ENCODE results near the gene NUDT17. TPM values are rescaled to one million over a fixed set of nuclear protein-coding genes. Genes with fewer than 3 reads are reported as not detected.

NUDT17 gene
- total and polyA plus RNA-seq, 4 experiments from 2014 or later: 3.0 to 5.6 (median 3.4) TPM

DNA sequence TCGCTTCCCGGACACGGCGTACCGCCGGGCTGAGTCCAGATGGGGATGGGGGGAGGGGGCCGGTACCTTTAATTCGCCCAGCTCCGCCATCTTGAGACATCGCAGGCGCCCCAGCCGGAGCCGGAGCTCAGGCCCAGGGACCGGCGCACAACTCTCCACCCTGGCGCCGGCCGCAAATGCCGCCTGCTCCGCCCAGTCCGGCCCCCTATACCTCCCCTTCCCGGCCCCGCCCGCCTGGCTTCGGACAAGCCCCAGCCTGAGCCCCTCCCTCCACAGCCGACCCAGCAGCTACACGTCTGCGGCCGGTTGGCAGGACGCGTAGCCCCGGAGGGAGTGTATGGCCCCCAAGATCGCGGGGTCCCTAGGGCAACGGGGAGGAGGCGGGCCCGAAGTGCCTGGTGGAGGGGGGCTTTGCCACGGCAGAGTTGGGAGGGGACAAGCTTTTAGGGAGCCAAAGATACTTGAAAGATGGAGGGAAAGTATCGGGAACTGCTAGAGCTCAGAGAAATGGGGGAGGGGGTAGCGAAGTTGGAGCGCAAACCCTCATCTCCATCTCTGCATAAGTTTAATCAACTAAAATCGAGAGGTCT lies 13.6 kb downstream of the NUDT17 start, which contains the start of gene PIAS3:
TSS of gene PIAS3 (minus strand) at position 181 of the 590 bp plus-strand sequence. CDS start at position 90, 91 bp downstream.
- Mint-ChIP-seq H3K4me1 (peaks cover 8 to 29% (median 19%) of the 10 kb centered on the region in 4 donors), H3K36me3 (peaks cover 15 to 32% of the 10 kb centered on the region in 2 donors), H3K9me3 (no peaks in the 10 kb centered on the region), H3K27ac (peak within 1 kb of the TSS; percentile 89 to 97 (median 90)), H3K4me3 (peak within 1 kb of the TSS; percentile 92 to 97 (median 96)), H3K27me3 (peaks cover 0 to 2% of the 10 kb centered on the region in 2 donors)
- Histone ChIP-seq H3K4me1 (ENCODE audit: insufficient read depth, low read length) (peaks cover 17% of the 10 kb centered on the region), H3K4me3 (ENCODE audit: low read length in 2 of 2) (peak within 1 kb of the TSS; percentile 90 to 96), H3K27me3 (ENCODE audit: insufficient read depth, low read length) (no peaks in the 10 kb centered on the region), H3K36me3 (ENCODE audit: insufficient read depth, low read length) (peaks cover 22% of the 10 kb centered on the region), H3K27ac (ENCODE audit: low read depth, low read length) (peak within 1 kb of the TSS; percentile 74), H3K9me3 (ENCODE audit: control insufficient read depth in 1 of 2, low read length in 2 of 2) (no peaks in the 10 kb centered on the region)
- intact Hi-C loops (cut with micrococcal nuclease): loop anchor here (1.0 to 2.0 kb wide), 7 partner anchors 14 to 176 kb away; partner anchors contain the start of genes ANKRD34A, ANKRD35, NUDT17 and PEX11B
- DNase-seq: peak; percentile 76 to 84 (median 80)
- CTCF ChIA-PET (ENCODE audit: partially characterized antibody): interaction anchor here (0.7 to 12.5 kb wide), 22 partner anchors 10 to 179 kb away, joined by 3 to 199 read pairs (median 5); partner anchors contain the start of genes ANKRD34A, ITGA10, LIX1L and NUDT17
- POLR2A ChIA-PET (ENCODE audit: partially characterized antibody): interaction anchor here (0.6 to 4.7 kb wide), 35 partner anchors 9 to 193 kb away, joined by 3 to 133 read pairs (median 6); partner anchors contain the start of genes ANKRD34A, ANKRD35, LIX1L and NUDT17

DNA sequence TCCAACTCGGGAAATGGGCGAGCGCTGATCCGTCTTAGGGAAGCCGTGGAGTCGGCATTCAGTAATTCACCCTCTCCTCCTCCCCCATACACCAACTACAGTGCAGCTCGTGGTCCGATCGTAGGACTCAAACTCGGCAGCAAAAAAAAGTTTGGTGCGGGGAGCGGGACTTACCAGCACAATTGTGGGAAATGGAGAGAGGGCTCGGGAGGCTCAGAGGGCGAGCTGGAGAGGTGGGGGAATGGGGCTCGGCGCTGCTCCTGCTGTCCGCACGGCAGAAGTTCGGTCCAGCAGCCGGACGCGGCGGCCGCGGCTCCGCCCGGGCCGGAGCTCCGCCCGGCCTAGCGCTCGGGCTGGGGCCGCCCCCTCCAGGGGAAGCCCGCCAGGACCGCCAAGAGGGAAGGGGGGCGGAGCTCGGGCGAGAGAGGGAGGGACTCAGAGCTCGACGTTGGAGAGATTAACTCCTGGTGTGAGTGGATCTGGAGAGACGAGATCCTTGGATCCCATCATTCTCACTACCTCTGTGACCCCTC lies 14.1 kb downstream of the NUDT17 start:
- H3K36me3 ChIP-seq (ENCODE audit: insufficient read depth, low read length): peaks cover 21% of the 10 kb centered on the region
- H3K27me3 ChIP-seq (ENCODE audit: insufficient read depth, low read length): no peaks in the 10 kb centered on the region
- CTCF ChIA-PET (ENCODE audit: partially characterized antibody): interaction anchor here (0.7 to 12.5 kb wide), 19 partner anchors 10 to 178 kb away, joined by 3 to 199 read pairs (median 5); partner anchors contain the start of genes ITGA10, LIX1L, NUDT17 and RBM8A
- H3K4me1 ChIP-seq (ENCODE audit: insufficient read depth, low read length): peaks cover 17% of the 10 kb centered on the region
- no peaks in the 10 kb centered on the region for H3K9me3 ChIP-seq (ENCODE audit: control insufficient read depth in 1 of 2, low read length in 2 of 2)
- DNase-seq: peak; percentile 52 to 84 (median 65)
- Mint-ChIP-seq H3K9me3 (no peaks in the 10 kb centered on the region), H3K36me3 (peaks cover 12 to 26% of the 10 kb centered on the region in 2 donors), H3K4me1 (peaks cover 8 to 29% (median 19%) of the 10 kb centered on the region in 4 donors), H3K4me3 (peak overlapping the region; percentile 92 to 97 (median 96)), H3K27me3 (peaks cover 0 to 2% of the 10 kb centered on the region in 2 donors), H3K27ac (peak overlapping the region; percentile 89 to 96 (median 90))
- POLR2A ChIA-PET (ENCODE audit: partially characterized antibody): interaction anchor here (0.6 to 4.7 kb wide), 35 partner anchors 9 to 394 kb away, joined by 3 to 133 read pairs (median 6); partner anchors contain the start of genes ANKRD34A, ANKRD35, LIX1L and NUDT17
- intact Hi-C loops (cut with micrococcal nuclease): loop anchor here (1.0 to 2.0 kb wide), 6 partner anchors 13 to 105 kb away; partner anchors contain the start of genes ANKRD34A, ANKRD35, NUDT17 and PEX11B
- H3K4me3 ChIP-seq (ENCODE audit: low read length in 2 of 2): peak overlapping the region; percentile 90 to 96
- peak overlapping the region; percentile 74 for H3K27ac ChIP-seq (ENCODE audit: low read depth, low read length)

DNA sequence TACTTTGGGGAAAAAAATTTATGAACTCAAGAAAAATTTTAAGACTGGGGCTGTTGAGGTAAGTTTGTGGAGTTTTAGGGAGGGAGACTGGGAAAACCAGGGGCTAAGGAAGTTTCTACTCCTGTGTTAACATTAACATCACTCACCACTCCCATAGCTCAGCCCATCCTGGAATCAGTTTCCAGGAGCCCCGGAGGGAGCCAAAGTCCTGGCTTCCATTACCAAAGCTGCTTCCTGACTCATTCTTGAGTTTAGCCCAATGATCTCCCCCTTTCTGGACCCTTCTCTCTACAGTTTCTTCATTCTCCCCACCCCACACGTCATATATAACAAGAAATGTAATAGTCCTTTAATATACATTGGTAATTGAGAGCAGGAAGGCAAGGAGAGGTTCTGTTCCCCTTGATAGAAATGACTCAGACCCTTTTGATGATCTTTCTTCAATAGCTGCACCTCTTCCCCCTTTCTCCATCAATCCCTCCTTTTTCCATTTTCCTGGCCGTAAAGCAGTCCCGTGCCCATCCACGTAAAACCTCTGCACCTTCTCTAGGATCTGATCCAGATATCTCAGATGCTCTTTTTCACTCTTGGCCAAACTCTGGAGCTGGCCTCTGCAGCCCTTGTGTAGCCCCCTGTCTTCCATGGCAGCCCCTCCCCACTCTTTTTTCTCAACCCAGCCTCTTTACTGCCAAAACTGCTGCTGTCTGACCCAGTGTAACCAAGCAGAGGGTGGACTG lies 18.0 kb downstream of the NUDT17 start:
- ChIA-PET POLR2A (ENCODE audit: partially characterized antibody) (interaction anchor here (1.9 kb wide), 1 partner anchor 55 kb away, joined by 4 read pairs; the partner anchor contains the start of gene PEX11B), CTCF (ENCODE audit: partially characterized antibody) (interaction anchor here (12.5 kb wide), 1 partner anchor 16 kb away, joined by 199 read pairs; the partner anchor contains the start of gene NUDT17)
- DNase-seq: no peak
- no peak overlapping the region for H3K27ac ChIP-seq (ENCODE audit: low read depth, low read length)
- Mint-ChIP-seq H3K27me3 (peaks cover 0 to 6% of the 10 kb centered on the region in 2 donors), H3K27ac (peak overlapping the region in 1 of 7 donors; percentile 13), H3K4me1 (peaks cover under 1 to 9% (median 7%) of the 10 kb centered on the region in 4 donors), H3K4me3 (no peak overlapping the region), H3K36me3 (peaks cover 0 to under 1% of the 10 kb centered on the region in 2 donors), H3K9me3 (no peaks in the 10 kb centered on the region)
- intact Hi-C loops (cut with micrococcal nuclease): no loop called here
- no peaks in the 10 kb centered on the region for H3K9me3 ChIP-seq (ENCODE audit: control insufficient read depth in 1 of 2, low read length in 2 of 2)
- no peaks in the 10 kb centered on the region for H3K36me3 ChIP-seq (ENCODE audit: insufficient read depth, low read length)
- H3K4me3 ChIP-seq (ENCODE audit: low read length in 2 of 2): no peak overlapping the region
- H3K4me1 ChIP-seq (ENCODE audit: insufficient read depth, low read length): peaks cover 6% of the 10 kb centered on the region
- H3K27me3 ChIP-seq (ENCODE audit: insufficient read depth, low read length): no peaks in the 10 kb centered on the region

DNA sequence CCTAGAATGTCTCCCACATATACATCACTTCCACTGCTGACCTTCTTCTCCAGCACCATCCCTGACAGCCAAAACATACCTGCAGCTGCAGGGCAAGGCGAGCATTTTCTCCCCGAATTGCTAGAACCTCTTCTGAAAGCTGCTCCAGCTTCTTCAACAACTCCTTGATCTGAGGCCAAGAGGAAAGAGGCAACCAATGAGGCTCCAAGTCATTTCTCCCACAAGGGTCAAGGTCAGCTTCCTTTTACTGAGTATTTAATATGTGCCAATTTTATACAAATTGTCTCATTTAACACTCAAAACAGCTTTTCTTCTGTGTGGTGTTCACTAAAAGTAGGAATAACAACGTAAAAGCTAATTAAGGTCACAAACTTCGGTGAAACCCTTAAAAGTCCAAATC lies 22.8 kb downstream of the NUDT17 start:
- POLR2A ChIA-PET (ENCODE audit: partially characterized antibody): interaction anchor here (1.2 kb wide), 1 partner anchor 9 kb away, joined by 3 read pairs; the partner anchor contains the start of gene PIAS3
- Histone ChIP-seq H3K27ac (ENCODE audit: low read depth, low read length) (no peak overlapping the region), H3K9me3 (ENCODE audit: control insufficient read depth in 1 of 2, low read length in 2 of 2) (no peaks in the 10 kb centered on the region), H3K4me1 (ENCODE audit: insufficient read depth, low read length) (peaks cover 14% of the 10 kb centered on the region), H3K36me3 (ENCODE audit: insufficient read depth, low read length) (no peaks in the 10 kb centered on the region), H3K27me3 (ENCODE audit: insufficient read depth, low read length) (no peaks in the 10 kb centered on the region), H3K4me3 (ENCODE audit: low read length in 2 of 2) (no peak overlapping the region)
- Mint-ChIP-seq H3K27ac (no peak overlapping the region), H3K4me3 (no peak overlapping the region), H3K9me3 (peaks cover 0 to 2% (median 0%) of the 10 kb centered on the region in 8 donors), H3K27me3 (peaks cover 0 to 7% of the 10 kb centered on the region in 2 donors), H3K36me3 (no peaks in the 10 kb centered on the region), H3K4me1 (peaks cover 13 to 19% (median 17%) of the 10 kb centered on the region in 4 donors)
- CTCF ChIA-PET (ENCODE audit: partially characterized antibody): interaction anchor here (0.6 to 2.3 kb wide), 3 partner anchors 9 to 78 kb away, joined by 3 to 12 read pairs (median 4); partner anchors contain the start of gene NUDT17
- DNase-seq: no peak
- intact Hi-C loops (cut with micrococcal nuclease): no loop called here

DNA sequence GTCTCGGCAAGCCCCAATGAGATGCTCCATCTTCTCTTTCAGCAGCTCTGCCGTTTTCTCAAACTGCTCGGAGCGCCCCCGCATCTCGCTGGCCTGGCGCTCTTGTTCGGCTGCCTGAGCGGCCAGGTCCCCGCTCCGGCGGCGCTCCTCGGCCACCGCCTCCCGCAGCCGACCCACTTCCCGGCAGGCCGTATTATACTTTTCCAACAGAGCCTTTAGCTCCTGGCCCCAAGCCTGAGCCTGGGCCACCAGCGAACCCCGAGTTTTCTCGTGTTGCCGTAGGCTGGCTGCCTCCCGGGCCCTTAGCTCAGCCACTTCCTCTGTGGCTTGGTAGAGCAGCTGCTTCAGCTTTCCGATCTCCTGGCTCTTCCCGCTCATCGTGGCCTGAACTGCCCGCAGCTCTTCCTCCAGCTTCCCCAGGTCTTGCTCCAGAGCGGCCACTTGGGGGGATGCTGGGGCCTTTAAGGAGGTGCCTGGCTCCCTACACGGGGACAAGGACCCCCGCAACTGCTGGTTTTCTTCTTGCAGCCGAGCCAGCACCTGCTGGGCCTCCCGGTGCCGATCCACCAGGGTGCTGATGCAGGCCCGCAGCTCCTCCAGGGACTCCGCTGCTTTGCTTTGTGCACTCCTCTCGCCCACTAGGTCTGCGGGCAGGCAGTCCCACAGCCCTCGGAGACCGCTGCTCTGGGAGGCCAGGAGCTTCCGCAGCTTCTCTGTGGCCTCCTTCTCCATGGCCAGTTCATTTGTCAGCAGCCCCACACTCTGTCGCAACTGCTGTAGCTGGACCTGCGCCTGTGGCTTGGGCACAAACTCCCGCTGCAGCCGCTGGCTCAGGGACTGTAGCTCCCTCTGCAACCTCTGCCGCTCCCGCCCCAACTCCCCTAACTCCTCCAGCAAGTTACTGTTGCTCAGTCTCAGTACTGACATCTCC lies 26.8 kb downstream of the NUDT17 start:
- peak overlapping the region in 1 of 2 donors; percentile 51 for H3K4me3 ChIP-seq (ENCODE audit: low read length in 2 of 2)
- DNase-seq: peak in 4 of 5 donors; percentile 31 to 42 (median 40)
- H3K27me3 ChIP-seq (ENCODE audit: insufficient read depth, low read length): no peaks in the 10 kb centered on the region
- ChIA-PET CTCF (ENCODE audit: partially characterized antibody) (interaction anchor here (0.7 to 3.7 kb wide), 10 partner anchors 11 to 140 kb away, joined by 3 to 57 read pairs (median 3); partner anchors contain the start of genes NUDT17 and PIAS3), POLR2A (ENCODE audit: partially characterized antibody) (interaction anchor here (0.8 to 3.4 kb wide), 11 partner anchors 8 to 124 kb away, joined by 3 to 41 read pairs (median 4); partner anchors contain the start of genes ANKRD34A, NUDT17, PIAS3 and POLR3C)
- intact Hi-C loops (cut with micrococcal nuclease): loop anchor here (2.0 kb wide), 2 partner anchors 13 to 27 kb away; partner anchors contain the start of genes NUDT17 and PIAS3
- Mint-ChIP-seq H3K9me3 (peaks cover 0 to 2% (median 0%) of the 10 kb centered on the region in 8 donors), H3K4me1 (peaks cover 13 to 20% (median 17%) of the 10 kb centered on the region in 4 donors), H3K36me3 (no peaks in the 10 kb centered on the region), H3K27ac (peak overlapping the region in 6 of 7 donors; percentile 38 to 81 (median 68)), H3K27me3 (peaks cover 4 to 6% of the 10 kb centered on the region in 2 donors), H3K4me3 (peak overlapping the region; percentile 75 to 84 (median 82))
- no peaks in the 10 kb centered on the region for H3K36me3 ChIP-seq (ENCODE audit: insufficient read depth, low read length)
- H3K9me3 ChIP-seq (ENCODE audit: control insufficient read depth in 1 of 2, low read length in 2 of 2): no peaks in the 10 kb centered on the region
- H3K4me1 ChIP-seq (ENCODE audit: insufficient read depth, low read length): peaks cover 14% of the 10 kb centered on the region
- peak overlapping the region; percentile 11 for H3K27ac ChIP-seq (ENCODE audit: low read depth, low read length)

All from CD4-positive, alpha-beta memory T cell (primary cell).